Measurements from ENCODE around the gene PTPRD.

Gene PTPRD

DNA sequence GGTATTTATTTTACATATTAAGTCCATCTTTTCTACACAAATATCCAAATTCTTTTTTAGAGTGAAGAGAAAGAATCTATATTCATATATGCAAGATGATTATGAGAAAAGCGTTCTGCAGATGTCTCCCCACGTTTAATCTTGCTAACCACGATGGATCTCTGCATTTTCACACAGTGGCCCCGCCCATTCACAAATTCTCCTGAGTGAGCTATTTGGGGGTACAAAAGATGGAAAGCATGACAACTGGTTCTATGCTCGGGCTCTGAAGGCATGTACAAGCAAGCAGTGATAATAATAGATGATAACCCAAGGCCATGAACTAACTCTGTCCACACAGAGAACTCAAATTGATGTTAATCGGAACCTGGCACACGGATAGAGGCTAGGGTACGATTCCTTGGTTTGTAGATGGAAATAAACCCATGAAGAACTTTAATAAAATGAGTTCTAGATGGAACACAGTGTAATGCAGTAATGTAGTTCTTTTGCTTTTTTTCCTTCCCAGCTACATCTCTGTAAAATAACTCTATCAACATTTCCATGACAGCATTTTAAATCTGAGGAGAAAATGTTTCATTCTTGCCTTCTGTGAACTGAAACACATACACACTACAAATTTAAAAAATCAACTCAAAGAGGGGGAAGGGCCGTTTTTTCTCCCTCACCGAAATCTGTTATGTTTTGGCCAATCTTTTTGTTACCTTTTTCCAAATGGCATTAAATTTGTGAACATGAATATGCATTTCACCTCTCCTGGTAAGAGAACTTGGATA, 1961.5 kb downstream of the PTPRD start:
- no peak for DNase-seq

DNA sequence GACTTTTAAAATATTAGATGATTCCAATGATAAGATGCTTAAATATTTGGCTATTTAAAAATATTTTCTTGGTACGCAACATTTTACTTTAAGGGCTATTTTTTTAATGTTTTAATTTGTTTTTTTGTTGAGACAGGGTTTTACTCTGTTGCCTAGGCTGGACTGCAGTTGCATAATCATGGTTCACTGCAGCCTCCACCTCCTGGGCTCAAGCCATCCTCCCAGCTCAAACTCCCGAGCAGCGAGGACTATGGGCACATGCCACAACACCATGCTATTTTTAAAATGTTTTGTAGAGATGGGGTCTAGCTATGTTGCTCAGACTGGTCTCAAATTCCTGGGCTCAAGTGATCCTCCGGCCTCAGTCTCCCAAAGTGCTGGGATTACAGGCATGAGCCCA, 1963.0 kb downstream of the PTPRD start:
- no peak for DNase-seq

DNA sequence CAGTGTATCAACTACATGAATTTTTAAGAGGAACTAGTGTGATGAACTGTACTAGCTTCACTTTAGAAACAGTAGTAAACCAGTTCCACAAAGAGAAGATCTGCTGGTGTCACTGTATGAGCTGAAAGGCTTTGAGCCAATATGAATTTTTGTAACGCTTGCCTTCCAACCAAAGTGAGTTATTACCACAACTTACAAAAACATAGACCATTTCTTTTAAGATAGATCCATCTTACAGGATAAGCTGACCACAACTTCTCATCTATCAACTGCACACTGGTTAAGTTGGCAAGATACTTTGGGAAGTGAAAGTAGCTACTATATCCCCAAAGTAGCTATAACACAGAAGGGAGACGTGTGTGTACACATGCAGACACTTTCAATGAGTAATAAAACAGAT, 1963.6 kb downstream of the PTPRD start:
- DNase-seq = peak; percentile 0 to 5

DNA sequence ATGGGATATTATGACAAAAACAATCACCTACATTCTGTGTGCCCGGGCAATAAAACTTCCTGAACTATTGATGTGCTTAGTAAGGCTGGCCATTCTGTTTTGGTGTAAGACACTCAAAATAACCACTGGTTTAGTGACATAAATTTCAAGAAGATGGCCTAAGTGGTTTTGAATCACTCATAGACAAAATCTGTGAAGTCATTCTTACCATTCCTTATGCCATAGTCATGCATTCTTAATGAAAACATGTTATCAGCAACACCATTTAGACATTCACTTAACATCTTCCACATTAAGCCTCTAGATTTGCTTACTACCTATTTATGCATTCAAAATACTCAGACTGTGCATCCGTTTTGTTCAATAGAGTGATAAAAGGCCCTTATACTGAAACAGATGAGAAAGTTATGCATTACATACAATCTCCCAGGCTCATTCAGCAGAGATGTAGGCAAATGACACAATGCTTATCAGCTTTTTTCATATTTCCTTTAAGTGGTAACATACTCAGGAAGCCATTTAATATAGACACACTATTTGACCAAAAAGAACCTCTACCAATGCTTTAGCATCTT, 1964.4 kb downstream of the PTPRD start:
- no peak for DNase-seq

DNA sequence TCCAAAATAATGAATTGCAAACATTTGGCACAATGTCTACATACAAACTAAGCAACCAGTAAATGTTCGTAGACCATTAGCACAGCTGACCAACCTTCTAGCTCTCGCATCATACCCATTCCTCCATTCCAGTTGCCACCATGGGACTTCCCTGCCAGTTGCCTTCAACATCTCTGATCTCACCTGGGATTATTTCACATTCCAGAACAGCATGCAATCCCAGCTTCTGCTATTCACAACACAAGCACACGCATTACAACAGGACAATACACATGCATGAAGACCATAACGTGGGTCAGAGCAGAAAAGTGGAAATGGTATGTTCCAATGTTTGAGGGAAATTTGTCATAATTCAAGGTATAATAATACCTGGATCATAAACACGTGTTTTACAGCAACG, 1965.0 kb downstream of the PTPRD start:
- no peak for DNase-seq

DNA sequence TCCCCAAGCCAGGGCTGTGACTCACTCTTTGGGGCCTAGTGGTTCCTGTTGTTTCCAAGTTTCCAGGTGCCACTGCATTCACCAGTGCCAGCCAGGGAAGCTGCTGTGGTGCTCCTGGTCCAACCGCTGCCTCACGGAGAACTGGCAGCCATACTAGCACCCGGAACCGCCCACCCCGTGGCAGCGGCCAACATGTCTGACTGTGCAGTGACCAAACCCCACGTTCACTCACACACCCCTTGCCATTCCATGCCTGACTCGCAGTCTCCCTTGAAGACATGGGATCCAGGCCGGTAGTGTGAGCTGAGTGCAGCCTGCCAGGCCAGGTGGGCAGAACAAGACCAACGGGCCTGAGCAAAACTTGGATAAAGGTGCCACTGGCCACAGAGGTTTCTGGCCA, 1968.2 kb downstream of the PTPRD start:
- DNase-seq = no peak

DNA sequence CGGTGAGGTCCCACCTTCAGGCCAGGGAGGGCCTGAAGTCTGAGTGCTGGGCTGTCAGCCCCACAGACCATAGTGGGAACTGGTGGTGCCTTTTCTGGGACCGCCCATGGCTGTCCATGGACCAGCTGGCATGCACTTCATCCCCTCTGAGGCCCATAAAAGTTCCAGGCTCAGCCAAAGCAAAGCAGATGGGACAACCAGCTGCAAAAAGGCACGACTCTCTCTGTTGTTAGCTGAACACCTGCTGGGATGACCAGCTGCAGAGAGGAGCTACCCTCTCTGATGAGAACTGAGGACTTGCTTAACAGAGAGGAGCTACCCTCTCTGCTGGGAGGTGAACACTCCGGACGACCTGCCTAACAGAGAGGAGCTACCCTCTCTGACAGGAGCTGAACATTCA, 1968.9 kb downstream of the PTPRD start:
- no peak for DNase-seq

DNA sequence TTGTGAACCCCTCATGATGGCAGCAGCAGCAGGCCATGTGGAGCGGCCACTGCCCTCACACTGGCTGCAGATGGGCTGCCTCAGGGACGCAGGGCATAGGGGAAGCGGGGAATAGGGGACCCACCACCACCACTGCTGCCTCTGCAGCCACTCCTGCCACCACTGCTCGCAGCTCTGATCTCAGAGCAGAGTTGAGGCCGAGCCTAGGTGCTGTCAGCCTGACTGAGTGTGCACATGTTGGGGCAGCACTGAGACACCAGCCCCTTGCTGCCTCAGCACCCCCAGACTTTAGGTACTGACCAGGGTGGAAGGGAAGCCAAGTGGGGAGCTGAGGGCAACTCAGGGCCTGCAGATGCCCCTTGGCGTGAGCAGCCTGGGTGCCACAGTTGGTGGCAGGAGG, 1969.3 kb downstream of the PTPRD start:
- no peak for DNase-seq

DNA sequence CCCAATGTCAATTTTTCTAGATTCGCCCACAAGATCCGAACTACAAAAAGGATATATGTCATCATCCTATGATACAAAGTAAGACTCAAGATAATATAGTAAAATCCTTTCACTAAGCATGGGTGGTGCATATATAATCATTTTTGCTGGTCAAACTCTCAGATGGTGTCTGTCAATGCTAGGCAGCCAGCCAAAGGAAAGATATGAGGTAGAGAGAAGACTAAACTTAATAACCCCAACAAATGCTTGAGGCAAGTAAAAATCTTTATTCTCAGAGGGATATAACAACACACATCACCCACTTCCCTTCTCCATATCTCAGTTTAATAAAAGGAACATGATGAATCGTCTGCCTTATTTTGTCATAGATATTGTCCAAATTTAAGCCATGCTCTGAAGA, 1972.0 kb downstream of the PTPRD start:
- no peak for DNase-seq

DNA sequence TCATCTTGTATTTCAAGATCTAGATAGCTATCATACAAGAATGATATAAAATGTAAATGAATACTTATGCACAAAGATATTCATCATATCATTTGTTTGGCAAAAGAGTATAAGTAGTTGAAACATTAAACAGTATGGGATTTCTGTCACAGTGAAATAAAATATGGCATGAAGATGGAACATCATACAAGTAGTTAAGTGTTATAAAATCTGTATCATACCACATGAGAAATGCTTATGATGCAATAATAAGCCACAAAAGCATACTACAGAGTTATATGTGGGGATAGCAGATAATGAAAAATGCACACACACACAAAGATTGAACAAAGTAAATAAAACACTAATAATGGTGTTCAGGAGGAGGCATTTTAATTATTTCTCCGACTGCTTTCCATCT, 1975.2 kb downstream of the PTPRD start:
- DNase-seq = no peak

DNA sequence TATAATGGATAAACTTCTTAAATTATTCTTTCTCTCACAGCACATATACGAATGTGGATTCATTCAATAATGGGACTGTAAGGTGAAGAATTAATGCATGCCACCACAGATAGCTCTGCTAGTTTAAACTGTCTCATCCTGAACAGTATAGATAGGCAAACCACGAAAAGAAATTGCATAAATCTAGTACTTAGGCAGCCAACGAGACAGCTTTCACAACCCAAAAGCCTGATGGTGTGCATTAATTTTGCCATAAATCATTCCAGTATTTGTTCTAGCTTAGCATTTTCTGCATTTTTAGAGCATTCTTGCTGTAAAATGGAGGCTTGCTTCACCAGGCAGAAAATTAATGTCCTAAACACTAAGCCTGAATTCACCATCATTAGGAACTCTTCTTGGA, 1979.0 kb downstream of the PTPRD start:
- DNase-seq = peak; percentile 0

DNA sequence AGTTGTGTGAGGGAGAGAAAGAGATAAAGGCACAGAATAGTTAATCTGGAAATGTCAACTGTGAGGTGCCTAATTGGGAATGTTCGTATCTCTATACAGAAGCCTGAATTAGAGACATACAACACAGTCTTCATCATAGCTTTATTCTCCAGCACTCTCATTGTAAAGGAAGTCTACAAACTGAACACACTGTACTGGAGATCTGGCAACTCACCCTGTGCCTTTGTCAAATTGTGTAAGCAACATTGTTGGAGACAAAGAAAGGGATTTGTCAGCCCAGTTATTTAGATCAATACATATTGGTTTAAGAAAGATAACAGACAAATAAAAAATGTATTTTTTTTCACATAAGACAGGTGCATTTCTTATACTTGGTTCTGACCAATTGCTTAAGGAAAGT, 1980.3 kb downstream of the PTPRD start:
- DNase-seq = no peak

DNA sequence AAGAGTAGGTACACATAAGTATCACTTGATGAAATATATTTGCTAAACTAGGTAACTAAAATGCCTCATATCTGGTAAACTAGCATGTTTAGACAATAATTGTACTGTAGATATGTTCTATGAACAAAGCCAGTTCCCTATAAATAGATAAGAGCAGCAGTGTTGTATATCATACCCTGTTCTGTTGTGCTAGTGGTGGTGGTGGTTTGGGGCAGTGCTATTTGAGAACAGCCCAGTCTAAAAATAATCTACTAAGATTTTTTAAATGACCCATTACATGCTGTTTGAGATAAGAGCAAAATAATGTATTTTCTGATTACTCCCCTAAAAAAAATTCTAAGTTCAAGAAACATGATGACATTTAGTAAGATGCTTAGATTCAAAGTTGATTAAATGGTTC, 1984.0 kb downstream of the PTPRD start:
- DNase-seq = no peak

DNA sequence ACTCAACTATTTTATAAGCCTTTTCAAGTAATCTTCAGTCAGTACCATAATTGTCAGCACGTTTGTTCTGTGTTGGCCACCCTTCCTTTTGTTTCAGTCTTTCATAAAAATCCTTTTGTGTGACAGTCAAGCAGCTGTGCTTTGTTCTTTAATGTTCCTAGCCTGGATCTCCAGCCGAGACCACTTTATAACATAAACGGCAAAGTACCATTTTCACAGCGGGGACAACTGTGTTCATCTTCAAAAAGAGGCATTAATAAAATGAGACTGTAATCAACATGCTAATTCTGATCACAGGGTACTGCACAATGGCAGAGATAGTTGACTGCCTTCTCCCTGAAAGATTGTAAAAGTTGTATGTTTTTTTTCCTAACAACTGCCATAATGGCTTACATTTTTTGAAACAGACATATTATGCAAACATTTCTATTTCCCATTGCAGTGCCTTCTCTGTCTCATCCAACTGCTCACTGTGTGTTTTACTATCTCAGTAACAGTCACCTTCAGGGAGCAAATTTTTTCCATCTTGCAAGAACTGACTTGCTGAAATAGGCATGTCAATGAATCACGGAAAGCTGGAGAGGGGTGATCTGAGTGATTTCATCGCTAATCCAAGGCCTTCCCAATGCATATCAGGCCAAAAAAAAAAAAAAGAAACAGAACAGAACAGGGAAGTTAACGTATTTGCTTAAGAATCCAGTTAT, 1984.7 kb downstream of the PTPRD start:
- no peak for DNase-seq

DNA sequence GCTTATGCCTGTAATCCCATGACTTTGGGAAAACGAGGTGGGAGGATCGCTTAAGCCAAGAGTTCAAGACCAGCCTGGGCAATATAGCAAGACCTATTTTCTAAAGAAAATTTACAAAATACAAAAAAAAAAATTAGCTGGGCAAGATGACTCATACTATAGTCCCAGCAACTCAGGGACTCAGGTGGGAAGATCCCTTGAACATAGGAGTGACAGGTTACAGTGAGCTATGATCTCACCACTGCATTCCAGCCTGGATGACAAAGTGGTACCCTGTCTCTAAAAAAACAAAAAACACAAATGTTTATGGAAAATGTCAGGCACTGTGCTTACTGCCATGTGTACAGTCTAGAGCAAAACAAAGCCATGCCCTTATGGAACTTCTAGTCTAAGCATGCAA, 1989.9 kb downstream of the PTPRD start:
- no peak for DNase-seq

DNA sequence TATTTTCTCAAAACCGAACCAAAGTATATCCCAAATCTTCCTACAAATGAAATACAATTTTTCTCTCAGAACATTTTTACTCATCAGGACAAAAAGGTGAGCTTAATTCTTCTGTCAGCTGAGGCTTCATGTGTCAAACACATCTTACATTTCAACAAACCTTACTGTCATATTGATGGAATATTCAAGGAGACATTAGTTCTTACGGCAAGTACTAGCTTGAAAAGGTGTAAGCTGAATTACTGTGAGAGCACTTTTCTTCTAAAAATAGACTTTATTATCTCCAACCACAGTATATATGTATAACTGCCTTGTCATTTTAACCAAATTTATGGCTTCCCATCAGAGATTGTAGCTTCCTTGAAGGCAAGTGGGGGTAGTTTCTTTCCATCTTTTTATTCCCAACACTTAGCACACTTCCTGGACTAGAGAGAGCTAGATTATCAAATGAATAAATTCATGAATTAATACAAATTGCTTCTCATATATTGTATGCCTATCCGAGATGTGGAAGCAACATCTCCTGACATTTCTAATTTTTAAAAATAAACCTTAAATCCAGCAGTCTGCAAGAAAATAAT, 1990.5 kb downstream of the PTPRD start:
- no peak for DNase-seq

DNA sequence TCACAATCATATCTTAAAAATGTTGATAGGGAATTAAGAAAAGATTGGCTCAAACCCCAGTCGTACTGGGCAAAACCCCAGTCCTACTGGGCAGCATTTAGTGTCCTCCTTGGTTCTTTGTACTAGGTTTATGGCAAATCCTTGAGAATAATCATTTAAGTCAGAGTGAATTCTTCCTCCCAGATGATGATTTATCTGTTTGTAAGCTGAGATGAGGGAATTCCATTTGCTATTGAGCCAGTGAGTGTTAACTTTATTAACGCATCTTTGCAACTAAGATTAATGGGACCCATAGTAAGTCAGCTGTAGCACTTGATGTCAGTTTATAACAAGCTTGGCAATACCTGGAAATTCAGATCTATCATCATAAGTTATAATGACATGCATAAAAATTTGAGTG, 1991.4 kb downstream of the PTPRD start:
- no peak for DNase-seq

DNA sequence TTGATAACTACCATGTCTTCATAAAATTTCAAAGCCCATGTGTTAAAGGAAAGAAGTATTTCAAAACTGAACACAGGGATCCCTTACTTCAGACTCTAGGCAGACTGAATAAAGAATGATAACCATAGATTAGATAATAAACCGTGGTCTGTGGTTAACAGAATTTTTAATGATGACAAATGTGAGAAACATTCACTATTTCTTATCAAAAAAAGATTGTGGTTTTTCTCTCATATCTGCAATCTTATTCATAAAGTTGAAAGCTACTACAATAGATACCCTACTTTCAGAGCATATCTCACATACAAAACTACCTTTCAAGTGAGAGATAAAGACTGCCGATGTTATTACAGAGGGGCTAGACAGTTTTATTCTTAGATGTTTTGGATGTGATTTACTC, 1996.4 kb downstream of the PTPRD start:
- DNase-seq = no peak

DNA sequence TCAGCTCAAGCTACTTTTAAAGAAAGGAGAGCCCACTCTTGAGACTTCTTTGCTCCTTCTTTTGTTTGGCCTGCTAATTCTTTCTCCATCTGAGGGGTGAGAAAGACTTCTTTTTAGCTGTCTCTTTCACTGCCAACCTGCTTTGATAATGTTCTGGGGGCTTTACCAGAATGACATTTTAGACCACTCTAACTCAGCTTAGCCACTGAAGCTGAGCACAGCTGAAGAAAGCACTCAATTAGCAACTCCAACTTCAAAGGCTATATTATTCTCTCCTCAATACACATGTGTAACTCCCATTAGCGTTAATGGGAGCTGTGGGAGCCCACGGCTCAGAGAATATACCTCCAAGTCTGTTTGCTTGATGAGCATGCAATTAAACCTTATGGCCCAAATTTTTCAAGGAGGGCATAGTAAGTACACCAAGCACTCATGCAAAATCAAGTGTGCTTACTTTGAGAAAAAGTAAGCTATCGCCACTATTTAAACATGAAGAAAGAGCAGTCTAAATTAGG, 1997.8 kb downstream of the PTPRD start:
- no peak for DNase-seq

DNA sequence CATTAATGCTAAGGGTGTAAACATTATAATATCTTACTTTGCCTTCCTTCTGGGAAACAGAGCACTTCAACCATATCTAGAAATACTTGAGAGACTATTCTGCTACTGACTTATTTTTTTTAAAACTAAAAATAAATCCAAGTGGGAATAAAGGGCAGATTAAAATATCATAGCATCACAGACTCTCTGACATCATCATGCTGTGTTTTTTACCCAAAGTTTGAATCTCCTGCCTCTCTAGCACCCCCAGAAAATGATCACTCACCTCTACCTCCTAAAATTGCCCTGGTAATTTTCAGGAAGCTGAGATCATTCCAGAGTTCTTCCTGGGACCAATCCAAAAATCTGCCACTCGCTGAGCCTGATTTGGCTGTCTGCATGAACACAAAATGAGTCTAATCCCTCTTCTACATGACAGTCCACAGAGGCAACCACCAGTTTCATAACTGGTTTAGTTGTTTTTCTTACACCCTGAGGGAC, 1999.4 kb downstream of the PTPRD start:
- no peak for DNase-seq

DNA sequence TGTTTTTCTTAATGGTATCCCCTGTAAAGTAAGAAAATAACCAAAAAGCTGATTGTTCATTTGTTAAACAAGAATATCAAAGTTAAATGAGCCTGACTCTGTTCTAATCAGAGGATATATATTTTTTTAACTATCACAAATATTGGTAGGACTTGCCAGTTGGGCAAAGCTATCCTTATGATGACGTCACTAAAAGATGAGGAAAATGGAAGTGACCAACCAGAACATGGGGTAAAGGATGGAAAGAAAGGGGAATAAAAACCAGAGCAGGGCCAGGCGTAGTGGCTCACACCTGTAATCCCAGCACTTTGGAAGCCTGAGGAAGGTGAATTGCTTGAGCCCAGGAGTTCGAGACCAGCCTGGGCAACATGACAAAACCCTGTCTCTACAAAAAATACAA, 2001.6 kb downstream of the PTPRD start:
- no peak for DNase-seq

DNA sequence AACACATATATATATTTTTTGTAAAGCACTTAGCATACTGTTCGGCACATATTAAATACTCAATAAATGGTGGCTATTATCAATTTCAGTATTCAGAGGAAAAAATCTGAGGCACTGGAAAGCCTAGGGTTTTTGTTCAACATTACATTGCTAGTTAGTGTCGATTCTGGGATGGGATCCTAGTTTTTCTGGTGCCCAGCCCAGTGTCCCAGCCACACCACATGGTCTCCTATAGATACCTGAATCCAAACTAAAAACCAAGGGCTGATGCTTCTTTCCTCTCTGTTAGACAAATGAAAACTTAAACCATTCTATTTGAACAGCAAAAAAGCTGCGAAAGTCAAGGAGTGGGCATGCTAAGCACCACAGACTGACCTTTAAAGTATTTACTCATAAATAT, 2002.5 kb downstream of the PTPRD start:
- DNase-seq = no peak

DNA sequence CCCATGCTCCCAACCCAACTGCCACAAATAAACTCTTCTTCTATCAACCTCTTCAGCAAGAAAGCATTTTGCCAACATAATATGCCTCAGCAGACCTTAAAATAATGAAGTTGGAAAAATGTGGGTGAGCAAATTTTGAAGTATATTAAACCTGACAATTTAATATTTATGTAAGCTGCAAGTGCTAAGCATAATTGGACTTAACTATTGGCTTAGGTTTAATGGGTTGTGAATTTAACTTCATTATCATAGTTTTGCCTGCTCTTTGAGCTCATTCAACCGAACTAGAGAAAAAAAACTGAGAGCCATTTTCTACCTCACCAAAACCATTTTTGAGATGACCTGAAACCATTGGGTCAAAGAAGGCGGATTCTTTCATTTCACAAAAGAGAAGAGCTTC, 2007.7 kb downstream of the PTPRD start:
- no peak for DNase-seq

DNA sequence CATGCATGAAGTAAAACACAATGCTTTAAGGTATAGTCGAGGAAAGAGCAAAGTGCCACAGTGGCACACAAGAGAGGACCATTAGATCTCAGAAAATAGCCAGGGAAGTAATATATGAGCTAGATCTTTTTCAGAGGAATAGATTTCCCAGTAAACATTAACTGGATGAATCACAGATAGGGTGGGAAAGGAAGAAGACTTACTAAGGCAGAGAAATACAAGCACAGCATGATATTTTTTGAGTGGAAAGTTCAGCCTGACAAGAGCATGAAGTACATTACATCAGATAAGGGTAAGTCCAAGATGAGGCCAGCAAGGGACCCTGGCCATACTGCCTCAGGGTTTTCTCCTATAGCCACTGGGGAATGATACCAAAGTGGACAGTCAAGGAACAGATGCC, 2008.6 kb downstream of the PTPRD start:
- no peak for DNase-seq

Data from Kasumi-1 (cell line).